Measurements from ENCODE around the gene CTXN3. TPM values are rescaled to one million over a fixed set of nuclear protein-coding genes. Genes with fewer than 3 reads are reported as not detected.

CTXN3 gene
- not detected in 2 replicates for total RNA-seq

DNA sequence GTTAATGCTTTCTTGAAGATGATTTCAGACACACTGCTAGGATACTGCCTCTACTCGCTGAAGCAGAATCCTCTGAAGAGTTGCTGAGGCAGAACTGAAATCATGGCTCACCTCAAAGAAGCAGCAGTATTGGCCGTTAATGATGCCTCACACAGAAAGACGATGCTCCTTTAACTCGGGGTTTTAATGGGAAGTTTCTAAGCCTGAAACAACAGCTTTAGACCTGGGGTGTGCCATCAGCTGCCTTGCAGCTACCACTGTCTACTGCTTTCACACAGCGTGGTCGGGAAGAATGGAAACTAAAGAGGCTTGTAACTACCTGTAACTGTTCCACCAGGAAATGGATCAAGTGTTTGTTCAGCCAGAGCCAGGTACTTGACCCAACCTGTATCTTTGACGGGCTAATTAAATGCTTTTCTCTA is at the start of gene CTXN3:
Gene CTXN3 (plus strand): TSS at position 65 of the 422 bp plus-strand sequence. CDS start 8,440 bp downstream, outside the sequence.

DNA sequence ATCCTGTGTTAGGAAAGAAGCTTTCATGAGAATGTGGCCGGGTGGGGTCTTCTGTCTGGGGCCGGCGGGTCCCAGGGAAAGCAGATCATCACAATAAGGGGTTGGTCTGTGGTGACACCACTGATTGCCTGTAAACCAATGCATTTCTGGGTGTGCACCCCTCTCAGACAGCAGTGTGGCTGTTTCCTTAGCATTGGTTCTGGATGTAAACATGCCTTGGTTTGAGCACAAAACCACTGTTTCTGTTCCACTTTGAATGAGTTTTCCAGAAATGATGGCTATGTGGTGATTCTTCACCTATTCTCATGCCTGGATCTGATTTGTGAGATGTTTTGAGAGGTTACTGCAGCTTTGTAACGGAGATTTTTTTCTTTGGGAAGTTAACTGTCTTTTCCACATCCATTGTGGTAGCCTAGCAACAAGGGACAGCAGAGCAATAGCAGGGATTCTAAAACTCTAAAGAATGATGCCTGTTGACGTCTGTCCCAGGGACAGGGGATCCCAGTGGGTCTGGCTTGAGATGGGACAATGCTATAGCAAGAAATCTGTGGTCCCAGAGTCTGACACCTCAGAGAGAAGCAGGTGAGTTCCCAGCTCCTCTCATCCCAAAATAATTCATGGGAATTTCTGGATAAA is 54.2 kb downstream of the CTXN3 start, which contains the start of gene CCDC192:
Gene CCDC192 (plus strand): TSS at position 466 of the 636 bp plus-strand sequence. CDS start 55 bp downstream, at position 521.

Other genes starting within 250 kb of the CTXN3 start
- 40.1 and 46.7 TPM in 2 replicates for gene PRRC1, start 131.4 kb upstream of the CTXN3 start, total RNA-seq
- gene CCDC192, start 54.3 kb downstream of the CTXN3 start, total RNA-seq, result not detected in 2 replicates